HG03439 (cell line): ENCODE data around the gene MTMR10.

ENCODE experiments used
- ATAC-seq: cut with Tn5 transposase; IDR thresholded peaks from one replicate; pipeline ENCODE4 v1.9.1; 2021; ENCODE audit warnings: mild to moderate bottlenecking, moderate library complexity; ENCODE audit not compliant: unreplicated experiment

Gene MTMR10

GRCh38 chr15:31014608-31014925 lies 23.1 kb upstream of the MTMR10 start:
- ATAC-seq, result no peak

GRCh38 chr15:31013863-31014607 lies 22.6 kb upstream of the MTMR10 start:
- ATAC-seq, result no peak

DNA sequence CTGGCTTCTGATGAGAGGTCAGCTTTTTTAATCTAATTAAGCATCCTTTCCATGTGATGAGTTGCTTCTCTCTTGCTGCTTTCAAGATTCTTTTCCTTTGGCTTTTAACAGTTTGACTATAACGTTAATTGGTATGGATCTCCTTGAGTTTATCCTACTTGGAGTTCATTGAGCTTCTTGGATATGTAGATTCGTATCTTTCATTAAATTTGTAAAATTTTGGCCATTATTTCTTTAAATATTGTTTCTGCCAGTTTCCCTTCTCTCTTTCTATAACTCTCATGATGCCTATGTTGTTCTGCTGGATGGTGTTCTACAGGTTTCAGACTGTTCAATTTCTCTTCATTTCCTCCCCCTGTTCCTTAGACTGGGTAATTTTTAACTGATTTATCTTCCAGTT lies 21.0 kb upstream of the MTMR10 start:
- no peak for ATAC-seq

DNA sequence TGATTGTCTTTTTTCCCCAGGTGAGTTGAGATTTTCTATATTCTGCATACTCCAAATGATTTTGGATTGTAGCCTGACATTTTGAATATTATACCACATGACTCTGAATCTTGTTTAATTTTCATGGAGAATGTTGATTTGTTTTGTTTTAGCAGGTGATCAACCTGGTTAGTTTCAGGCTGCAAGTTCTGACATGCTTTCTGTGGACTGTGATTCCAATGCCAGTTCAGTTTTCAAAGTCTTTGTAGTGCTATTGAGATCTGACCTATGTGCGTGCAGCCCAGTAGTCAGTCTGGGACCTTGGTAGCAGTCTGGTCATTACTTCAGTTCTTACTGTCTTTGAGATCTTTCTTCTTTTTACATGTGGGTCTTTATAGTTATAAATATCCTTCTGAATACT lies 18.6 kb upstream of the MTMR10 start:
- ATAC-seq, result no peak

GRCh38 chr15:31005660-31006059 lies 14.2 kb upstream of the MTMR10 start:
- no peak for ATAC-seq

DNA sequence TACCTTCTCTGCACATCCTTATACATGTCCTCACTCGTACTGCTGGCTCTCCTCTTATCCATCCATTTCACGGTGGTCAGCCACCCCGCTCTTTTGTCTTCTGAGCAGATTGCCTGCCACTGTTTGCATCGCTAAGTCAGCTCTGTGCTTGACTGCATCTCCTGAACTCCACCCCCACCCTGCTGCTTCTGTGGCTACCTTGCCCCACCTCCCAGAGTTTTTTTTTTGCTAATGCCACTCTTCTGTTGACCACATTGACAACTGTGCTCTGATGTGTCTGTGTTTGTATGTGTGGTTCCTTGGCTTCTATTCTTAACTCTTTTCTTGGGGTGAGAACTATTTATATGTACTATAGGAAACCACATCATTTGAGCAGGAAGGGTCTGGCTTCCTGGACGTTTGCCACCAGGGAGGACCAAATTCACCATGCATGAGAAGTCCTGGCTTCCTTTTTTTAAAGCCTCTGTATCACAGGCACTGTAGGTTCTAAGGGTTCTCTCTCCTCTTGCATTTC lies 12.8 kb upstream of the MTMR10 start:
- ATAC-seq, result peak; percentile 88

DNA sequence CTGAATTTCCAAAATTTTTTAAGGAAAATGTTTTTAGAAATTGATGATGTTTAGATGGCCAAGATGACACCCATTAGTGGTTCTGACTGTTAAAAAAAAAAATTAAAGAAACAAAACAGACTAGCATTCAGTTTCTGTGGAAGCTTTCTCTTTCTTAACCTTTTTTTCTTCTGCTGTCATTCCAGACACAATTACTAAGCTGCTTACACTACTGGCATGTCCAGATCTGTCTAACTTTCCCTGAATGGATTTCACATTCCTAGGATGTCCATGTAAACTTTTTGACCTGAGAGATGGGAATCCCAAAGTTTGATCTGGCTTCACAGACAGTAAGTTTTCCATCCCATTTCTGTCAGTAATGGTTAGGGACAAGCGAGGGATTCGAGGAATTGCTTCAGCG lies 10.3 kb upstream of the MTMR10 start:
- no peak for ATAC-seq

DNA sequence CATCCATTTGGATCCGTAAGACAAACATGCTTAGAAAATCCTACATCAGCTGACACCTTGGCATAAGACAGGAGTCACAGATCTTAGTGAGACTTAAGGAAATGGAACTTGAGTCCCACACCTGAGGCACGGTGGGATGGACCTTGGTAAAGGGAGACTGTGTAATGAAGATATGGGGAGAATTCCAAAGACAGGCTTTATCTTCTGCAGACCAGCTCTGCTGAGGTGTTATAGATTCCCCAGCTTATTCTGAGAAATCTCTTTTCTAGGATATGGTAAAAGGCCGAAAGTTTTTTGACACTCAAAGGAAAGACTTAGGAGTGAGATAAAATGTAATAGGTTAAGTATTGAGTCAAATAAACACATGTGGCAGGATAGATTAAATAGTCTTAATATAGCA lies 8.3 kb upstream of the MTMR10 start:
- no peak for ATAC-seq

DNA sequence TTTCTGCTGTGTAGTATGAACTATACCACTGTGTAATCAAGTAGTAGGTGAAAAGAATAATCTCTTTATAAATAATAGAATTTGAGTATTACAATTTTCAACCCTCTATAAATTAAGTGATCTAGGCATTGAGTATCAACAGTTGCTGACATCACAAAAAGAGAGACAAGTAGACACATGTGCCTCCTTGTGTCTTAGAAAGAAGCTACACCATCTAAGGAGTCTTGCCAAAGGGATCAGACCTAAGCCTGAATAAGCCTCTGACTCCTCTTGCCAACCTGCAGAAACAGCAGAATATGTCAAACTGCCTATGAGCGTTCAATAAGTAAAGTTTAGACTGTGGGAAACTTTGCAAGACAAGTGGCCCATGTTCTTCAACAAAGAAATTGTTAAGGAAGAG lies 5.8 kb upstream of the MTMR10 start:
- no peak for ATAC-seq

- ATAC-seq, result no peak
Observed at GRCh38 chr15:30992249-30992864, 929 bp upstream of the MTMR10 start.

DNA sequence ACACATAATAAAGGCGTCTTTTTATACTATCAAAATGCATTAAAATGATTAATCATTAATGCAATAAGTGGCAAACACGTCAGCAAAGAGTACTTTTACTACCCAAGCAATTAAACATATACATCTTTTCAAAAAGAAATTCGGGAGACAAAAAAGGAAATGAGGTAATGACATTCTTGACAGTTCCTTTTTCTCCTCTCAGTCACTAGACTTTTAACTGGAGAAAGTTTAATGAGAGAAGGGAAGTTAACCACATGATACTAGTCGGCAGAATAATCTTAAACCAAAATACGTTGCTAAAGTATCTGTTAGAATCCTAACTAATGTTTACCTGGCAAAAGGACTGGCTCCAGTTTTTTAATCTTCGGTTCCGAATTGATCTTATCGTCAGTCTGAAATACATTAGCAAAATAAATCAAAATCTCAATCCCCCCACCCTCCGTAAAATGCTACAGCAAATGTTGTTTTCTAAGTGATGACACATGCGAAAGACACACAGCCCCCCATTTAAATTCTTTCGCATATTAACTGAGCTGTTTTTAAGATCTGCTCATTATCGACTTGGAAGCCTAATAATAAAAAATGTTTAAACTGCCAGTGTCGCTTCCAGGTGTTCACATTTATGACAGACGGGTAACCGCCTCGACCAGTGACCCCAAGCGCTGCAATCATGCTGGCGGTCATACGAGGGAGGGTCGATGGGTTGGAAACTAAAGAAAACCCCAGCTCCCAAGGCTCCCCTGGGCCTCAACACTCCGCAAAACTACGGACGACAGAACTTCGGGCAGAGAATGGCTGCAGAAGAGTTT lies 778 bp downstream of the MTMR10 start:
- ATAC-seq, result peak; percentile 6

- no peak for ATAC-seq
Observed at GRCh38 chr15:30990036-30990435, 1.4 kb downstream of the MTMR10 start.

DNA sequence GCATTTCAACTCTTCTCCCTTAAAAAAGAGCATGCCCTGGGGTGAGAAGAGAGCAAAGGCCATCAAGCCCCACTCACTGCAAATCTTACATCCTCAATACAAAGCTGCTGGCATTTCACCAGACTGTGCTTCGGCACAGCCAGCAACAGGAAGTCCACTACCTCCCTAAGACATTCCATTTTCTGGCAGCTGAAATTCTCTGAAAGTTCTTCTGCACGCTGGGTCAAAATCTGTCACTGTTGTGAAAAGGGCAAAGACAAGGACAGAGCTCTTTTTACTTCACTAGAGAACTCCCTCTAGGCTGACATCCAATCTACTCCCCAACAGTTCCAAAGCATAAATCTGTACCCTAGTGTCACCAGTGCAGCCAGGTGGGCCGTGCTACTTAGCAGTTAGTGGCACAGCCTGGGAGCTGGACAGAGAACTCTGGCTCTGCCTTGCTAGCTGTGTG lies 6.3 kb downstream of the MTMR10 start:
- no peak for ATAC-seq

DNA sequence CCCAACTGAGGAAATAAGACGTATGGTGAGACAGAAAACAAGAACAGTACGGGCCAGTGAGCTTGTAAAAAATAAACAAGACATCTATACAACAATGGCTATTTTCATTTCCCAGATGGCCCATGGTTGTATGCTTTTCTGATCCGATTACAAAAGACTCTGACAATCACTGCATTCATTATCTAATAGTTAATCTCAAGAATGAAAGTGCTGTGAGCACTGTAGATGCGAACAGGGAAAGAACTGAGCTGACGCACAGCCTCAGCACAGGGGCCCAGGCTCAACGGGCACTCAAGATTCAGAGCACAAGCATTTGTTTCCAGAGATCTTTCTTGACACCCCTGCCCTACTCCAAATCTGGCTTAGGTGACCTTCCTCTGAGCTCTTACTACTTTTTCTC lies 6.9 kb downstream of the MTMR10 start:
- ATAC-seq, result no peak

GRCh38 chr15:30984118-30984517 lies 7.3 kb downstream of the MTMR10 start:
- ATAC-seq, result no peak

DNA sequence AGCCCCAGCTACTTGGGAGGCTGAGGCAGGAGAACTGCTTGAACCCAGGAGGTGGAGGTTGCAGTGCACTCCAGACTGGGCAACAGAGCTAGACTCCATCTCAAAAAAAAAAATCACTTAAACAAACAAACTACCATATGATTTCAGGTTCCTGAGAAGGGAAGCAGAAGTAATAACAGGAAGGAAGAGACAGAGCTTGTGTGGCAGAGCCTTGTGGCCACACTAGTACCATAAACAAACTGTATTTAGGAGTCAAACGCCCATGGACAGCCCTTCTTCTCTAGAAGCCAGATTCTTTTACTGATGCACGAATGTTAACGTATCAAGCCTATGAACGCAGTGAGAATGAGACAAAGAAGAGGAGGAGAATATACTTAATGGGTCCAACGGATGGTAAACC lies 12.0 kb downstream of the MTMR10 start:
- no peak for ATAC-seq

DNA sequence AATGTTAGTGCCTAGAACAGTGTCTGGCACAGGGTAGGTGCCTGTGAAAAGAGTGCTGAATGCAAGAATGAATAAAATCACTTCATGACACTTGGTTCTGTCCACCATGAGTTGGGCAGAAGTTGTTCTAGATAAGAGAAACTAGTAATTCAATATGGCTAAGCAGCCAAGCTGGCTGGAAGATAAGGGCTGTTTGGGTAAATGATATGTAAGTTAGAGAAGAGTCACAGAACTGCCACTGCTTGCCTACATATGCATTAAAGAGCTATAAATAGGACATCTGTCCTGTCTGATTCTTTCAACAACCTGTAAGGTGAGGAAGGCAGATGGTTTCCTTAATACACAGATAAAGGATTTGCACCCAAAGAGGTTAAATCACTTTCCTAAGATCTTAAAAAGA lies 13.1 kb downstream of the MTMR10 start:
- no peak for ATAC-seq

GRCh38 chr15:30974112-30974511 lies 17.3 kb downstream of the MTMR10 start:
- ATAC-seq, result no peak

DNA sequence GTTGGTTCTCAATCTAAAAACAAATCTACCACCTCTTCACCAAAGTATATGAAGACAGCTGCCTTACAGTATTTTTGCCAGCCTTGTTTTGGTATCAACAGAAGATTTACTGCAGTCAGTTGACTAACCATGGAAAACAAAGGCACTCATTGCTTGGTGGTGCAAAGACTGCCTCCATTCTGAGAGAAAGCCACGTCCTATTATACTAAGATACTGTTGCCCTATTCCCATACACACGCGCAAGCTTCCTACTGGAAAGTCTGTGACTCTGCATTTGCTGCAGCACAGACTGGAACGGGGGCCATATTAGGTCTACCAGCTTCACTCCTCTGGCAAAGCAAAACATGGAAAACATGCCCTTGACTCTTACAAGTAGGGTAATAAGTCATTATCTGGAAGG lies 18.0 kb downstream of the MTMR10 start:
- no peak for ATAC-seq

DNA sequence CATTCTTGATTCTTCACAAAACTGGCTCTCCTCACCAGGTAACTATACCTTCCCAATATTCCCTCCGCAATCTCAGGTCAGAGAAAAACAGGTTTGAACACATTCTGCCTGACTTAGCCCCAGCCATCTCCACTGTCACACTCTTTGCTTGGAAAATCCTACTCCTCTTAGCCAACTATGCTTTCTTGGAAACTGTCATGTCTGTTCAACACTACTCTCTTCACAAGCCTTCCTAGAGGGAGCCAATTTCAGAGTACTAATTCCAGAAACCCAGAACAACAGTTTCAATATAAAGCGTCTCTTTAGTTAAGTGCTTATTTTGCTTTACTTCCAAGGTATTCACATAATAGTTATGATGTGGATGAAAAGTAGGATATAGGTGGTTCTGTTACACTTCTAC lies 21.7 kb downstream of the MTMR10 start:
- no peak for ATAC-seq

DNA sequence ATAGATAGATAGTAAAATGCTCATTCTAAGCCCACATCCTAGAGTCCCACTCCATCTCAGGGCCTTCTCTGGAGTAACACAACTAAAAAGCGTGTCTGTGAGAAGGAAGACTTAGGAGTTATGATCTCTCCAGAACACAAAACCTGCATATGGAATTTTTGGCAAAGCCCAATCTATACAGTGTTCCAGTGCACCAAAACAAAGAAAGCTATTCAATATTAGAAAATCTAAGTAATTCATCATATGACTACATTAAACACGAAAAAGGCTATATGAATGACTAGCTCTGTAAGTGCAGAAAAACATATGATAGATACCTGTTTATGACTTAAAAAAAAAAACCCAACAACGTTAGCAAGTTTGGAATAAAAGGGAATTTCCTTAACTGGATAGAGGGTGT lies 27.7 kb downstream of the MTMR10 start:
- no peak for ATAC-seq

DNA sequence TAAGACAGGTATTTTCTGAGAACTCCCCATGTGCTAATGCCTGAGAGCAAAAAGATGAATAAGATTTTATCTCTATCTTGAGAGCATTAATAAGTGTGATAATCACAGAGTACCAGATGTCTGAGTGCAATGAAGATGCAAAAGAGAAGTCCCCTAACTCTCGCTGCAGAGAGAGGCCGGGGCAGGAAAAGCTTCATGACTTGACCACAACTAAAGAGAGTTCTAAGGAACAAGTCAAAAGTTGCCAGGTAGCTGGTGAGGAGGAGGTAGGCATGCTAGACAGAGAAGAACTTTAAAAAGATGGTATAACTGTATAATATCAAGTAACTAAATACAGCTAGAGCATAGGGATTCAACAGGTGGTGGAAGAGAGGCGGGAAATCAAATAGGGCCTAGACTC lies 28.8 kb downstream of the MTMR10 start:
- ATAC-seq, result no peak
